Non-pigmented ciliary epithelial cell (primary cell): ENCODE results near the gene SYS1.

Experiments
- DNase-seq: peaks from one replicate; pipeline ENCODE4 v3.0.0-alpha.2; 2010; ENCODE audit warnings: low read depth

The SYS1 gene

DNA sequence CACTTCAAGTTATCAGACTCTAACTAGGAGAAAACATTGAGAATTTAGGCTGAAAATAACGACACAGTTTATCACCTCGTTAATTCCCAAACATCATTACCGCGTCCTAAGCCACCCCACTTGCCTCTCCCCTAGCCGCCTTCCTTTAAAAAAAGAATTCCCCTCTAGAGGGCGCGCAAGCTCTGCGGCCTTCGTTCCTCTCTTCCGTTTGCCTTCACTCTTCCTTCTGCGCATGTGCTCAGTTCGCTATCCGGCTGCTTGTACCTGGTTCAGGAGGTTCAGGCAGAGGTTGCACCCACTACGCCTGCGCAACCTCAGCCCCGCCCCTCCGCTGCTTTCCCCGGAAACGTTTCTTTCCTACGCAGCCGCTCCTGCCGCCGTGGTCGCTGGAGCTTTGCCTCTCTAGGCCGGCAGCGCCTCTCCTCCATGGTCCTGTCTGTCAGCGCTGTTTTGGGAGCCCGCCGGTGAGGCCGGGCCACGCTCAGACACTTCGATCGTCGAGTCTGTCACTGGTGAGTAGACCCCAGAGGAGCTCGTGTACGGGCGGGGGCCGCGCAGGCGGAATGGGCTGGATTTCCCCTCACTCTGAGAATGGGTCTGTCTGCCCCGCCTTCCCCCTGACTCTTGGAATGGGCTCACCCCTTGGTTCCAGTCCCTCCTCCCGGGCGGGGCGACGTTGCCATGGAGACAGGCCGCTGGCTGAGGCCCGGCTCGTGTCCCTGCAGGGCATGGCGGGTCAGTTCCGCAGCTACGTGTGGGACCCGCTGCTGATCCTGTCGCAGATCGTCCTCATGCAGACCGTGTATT, at the start of gene SYS1:
Gene SYS1, plus strand, starts transcription at position 353 of the 807 bp plus-strand sequence. Its CDS starts 376 bp downstream, at position 729.
- peak; percentile 95 for DNase-seq

DNA sequence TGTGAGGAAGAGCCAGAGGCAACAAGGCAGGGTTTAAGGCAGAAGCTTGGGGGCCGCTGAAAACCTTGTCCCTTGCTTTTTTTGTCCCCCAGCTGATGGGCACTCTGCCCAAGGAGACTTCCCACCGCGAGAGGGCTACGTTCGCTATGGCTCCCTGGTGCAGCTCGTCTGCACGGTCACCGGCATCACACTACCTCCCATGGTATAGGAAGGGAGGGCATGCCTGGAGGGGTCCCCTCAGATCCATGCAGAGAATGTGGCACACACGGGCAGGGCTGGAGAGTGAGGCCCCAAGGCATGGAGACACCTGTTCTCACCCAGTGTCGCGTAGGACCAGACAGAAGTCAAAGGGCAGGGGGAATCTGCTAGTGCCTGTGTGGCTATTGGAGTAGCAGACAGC, 49.0 kb upstream of the SYS1 start:
- DNase-seq = no peak

DNA sequence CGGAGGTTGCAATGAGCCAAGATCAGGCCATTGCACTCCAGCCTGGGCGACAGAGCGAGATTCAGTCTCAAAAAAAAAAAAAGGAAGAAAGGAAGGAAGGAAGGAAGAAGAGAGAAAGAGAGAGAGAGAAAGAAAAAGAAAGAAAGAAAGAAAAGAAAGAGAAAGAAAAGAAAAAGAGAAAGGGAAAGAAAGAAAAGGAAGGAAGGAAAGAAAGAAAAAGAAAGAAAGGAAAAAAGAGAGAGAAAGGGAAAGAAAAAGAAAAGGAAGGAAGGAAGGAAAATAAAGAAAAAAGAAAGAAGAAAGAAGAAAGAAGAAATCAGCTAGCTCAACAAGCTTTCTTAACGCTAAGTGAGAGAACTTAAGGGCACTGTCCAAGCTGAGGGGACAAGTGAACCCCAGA, 47.3 kb upstream of the SYS1 start:
- DNase-seq = no peak

DNA sequence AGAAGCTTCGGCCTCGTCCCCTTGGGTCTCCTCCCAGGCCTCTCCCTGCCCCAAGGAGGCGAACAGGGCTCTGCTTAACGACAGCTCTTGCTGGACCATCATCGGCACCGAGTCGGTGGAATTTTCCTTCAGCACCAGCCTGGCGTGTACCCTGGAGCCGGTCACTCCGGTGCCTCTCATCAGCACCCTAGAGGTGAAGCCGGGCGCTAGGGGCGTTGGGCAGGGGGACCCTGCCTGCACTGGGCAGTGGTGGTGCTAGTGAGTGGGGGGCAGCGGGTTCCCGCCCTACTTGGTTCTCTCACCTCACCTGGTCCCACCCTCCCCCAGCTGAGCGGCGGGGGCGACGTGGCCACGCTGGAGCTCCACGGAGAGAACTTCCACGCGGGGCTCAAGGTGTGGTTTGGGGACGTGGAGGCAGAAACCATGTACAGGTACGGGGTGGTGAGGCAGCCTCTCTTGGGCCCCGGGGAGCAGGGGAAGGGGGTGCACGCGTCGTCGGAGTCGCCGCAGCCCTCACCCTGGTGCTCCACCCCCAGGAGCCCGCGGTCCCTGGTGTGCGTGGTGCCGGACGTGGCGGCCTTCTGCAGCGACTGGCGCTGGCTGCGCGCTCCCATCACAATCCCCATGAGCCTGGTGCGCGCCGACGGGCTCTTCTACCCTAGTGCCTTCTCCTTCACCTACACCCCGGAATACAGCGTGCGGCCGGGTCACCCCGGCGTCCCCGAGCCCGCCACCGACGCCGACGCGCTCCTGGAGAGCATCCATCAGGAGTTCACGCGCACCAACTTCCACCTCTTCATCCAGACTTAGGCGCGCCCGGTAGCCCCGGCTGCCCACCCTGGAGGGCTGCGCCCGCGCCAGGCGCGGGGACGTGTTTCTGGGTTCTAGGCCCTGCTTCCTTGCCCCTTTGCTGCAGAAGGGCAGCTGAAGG, 46.5 kb upstream of the SYS1 start:
- no peak for DNase-seq

DNA sequence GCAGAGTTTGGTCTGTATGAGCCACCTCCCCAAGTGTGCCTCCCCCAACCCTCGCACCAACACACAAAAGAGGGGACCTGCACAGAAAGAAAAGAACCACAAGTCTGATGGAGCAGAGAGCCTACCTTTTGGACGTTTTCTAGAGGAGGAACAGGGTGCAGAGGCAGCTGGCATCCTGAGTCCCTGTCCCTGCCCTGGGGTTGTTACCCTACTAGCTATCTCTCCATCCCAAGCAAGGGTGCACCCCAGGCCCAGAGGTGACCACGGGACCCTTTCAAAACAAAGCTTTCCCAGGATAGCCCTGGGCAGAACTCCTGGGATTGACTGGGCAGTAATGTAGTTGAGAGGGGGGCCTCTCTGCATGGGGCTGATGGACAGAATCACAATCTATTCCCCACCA, 45.1 kb upstream of the SYS1 start:
- no peak for DNase-seq

DNA sequence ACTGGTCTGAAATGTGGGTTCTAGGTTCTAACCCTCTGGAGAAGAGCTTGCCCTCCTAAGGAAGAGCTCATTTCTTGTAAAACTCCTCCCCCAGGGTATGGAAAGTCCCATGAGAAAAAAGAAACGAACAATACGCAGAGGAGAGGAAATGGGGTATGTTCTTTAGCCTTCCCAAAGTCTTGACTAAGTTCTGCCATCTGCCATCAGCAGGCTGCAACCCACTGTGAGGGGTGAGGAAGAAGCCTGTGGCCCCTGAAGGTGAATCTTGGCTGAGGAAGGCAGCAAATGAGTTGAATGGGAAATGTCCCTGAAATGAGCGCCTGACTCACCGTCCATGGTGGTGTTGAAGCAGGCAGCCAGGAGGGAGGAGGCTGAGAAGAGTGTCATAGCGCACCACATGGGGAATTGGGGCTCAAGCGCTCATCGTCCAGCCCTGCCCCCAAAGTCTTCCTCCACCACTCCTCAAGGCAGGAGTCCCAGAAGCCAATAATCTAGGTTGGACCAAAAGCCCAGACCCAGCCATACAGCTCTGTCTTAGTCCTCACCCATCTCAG, 44.5 kb upstream of the SYS1 start:
- no peak for DNase-seq

DNA sequence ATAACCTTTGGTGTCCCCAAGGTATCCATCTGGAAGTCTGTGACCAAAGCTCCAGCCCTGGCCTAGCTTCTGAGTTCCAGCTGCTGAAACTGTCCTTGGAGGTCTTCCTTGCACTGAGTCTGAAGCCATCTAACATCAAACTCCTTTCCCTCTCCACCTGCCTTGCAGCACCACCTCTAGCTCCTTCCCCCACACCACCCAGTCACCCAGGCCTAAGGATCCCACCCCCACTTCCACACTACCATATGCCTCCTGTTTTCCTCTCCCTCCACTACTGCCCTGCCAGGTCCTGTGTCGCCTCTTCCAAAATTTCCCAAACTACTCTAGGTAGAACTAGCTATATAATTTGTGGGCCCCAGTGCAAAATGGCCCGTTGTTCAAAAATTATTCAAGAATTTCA, 44.0 kb upstream of the SYS1 start:
- no peak for DNase-seq

DNA sequence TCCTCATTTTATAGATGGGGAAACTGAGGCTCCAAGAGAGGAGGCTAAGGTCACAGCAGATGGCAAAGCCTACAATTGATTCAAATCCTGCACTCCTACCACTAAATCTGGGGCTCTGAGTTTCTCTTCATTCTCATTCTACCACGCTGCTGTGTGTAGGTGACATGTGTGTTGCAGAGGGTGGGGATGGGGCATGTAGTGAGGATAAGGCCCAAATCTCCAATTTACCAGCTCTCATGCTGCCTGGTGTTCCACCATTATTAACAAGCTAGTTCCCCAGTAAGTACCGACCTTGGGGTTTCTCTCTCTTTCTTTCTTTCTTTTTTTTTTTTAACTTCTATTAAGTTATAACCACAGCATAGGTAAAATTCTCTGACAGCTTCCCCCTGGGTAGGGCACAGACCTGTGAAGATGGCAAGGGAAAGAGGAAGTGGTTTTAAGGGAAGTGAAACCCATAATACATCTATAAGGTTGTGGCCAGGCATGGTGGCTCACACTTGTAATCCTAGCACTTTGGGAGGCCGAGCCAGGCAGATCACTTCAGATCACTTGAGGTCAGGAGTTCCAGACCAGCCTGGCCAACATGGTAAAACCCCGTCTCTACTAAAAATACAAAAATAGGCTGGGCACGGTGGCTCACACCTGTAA, 41.9 kb upstream of the SYS1 start:
- no peak for DNase-seq

DNA sequence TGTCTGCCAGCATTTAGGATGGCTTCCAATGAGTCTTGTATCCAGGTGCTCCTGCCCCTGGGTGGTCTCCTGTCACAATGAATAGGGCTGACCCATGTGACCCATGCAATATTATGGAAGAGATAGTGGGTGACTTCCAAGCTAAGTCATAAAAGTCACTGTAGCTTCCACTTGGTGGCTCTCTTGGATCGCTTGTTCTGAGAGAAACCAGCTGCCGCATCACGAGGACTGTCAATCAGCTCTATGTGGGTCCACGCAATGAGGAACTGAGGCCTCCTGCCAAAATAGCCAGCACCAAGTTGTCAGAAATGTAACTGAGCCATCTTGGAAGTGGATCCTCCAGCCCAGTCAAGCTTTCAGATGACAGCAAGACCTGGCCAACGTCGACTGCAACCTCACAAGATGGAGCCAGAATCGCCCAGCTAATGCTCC, 40.0 kb upstream of the SYS1 start:
- no peak for DNase-seq

DNA sequence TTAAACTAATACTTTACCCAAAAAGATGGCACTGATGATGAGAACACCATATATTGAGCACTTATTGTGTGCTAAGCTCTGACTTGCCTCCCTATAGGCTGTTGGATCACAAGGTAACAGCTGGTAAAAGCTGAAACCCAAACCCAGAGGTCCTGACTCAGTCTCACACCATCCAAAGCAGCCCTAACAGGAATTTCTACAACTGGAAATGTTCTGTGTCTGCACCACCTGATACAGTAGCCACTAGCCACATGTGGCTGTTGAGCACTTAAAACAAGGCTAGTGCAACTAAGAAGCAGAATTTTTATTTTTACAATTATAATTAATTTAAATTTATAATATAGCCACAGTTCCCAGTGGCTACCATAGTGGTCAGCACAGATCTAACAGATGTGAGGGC, 39.2 kb upstream of the SYS1 start:
- DNase-seq = no peak

DNA sequence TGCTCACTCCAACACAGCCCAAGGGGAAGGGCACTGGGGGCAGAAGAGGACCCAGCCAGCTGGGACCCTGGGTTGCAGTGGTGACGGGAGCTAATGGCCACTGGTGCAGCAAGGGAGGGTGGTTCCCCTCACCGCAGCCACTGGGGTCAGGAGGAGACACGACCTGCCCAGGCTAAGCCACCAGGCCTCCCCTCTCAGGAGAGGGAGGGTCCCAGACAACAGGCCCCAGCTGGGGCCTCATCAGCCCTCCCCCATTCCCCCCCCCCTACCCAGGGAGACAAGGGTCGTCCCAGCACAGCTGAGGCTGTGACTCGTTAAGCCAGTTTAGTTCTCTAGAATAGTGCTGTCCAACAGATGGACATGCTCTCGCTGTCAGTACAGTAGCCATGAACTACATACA, 37.6 kb upstream of the SYS1 start:
- no peak for DNase-seq

DNA sequence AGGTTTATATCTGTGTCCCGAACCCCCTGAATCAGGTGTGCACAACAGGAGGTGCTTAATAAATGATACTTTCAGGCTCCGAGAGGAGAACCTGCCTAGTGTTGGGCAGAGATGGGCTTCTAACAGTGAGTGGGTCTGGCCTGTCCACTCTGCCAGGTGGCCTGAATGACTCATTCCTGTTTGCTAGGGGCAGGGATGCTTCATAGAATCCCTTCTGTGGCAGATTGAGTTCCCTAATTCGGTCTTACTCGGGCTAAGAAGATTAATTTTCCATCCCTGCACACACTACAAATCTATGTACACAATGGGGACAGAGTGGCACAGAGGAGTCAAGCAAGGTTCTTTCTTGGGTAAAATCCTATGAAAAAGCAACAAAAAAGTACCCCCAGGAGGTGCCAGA, 34.5 kb upstream of the SYS1 start:
- no peak for DNase-seq

DNA sequence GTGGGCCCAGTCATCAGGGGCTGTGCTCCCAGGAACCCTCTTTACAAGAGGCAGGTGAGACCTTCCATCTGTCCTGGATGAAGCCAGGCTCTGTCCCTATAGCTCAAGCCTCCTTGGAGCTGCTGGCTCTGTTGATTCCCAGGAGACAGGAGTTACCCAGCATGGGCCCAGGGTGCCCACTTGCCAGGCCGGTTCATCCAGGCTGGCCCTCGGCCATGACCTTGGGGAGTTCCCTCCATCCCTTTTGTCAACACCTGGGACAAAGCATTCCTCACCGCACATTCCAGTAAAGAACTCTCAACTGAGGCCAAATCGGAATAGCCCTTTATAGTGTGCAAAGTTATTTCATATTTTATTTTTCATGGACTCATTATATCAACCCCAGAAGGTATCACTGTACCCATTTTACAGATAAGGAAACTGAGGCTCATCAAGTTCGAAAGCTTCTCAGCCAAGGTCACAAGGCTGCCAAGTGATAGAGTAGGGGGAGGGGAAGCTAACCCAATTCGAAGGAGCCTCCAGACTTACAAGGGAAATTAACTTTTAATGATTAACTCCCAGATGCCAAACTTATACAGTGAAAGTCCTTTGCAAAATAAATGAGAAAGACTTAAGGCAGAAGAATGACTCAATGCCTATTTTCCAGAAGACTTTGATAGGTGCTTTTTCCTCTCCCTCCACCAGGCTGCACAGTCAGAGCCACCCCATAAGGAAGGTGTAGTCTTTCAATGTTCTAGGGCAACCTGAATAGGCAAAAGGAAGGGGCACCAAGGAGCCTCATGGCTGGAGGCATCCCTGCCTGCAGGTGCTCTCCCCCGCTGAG, 33.2 kb upstream of the SYS1 start:
- no peak for DNase-seq

DNA sequence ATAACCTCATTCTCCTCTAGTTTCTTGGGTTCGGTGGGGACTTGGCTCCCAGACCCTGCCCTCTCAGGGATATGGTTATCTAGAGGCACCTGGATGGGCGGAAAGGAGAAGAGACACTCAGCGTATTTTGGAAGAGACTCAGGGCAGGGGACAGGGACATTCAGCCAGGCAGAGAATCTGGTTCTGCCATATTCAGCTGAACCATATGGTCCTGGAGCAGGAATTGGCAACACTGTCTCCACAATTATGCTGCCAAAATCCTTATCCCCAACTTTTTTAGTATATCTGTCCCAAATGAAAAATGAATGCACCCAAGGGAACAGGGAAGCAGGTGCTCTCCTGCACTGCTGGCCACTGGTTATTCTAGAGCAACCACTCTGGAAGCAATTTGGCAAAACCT, 32.5 kb upstream of the SYS1 start:
- no peak for DNase-seq

DNA sequence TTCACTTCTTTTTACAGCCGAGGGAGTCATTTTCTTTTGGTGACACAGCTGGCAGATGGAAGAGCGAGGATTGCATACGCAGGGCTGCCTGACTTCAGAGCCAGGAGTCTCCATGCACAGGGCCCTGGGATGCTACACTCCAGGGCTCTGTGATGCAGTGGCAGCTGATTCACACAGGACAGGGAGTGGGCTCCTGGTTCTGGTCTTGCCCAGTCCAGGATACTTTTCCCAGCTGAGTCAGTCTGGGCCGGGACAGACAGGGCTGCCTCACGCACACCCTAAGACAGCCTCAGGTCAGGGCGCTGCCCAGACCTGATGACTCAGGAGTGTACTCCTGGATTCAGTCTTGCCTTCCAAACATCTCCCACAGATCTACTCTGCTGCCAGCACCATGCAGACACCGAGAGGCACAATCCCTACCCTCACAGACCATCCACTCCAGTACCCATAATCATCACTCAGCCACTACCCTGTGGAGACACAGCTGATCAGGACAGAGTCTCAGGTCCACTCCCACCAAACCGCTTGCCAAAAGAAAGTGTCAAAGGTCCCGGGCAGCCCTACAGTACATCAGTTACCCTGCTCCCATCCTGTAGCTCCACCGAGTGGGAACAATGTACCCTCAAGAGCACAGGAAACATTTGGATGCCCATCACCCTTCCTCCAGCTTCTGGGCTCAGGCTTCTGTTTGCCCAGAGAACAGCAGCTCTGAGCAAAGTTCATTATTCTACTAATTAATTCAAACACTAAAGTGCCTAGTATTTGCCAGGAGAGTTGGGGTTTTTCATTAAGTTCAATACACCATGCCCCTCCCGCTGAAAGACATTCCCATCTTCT, 26.2 kb upstream of the SYS1 start:
- DNase-seq = no peak

DNA sequence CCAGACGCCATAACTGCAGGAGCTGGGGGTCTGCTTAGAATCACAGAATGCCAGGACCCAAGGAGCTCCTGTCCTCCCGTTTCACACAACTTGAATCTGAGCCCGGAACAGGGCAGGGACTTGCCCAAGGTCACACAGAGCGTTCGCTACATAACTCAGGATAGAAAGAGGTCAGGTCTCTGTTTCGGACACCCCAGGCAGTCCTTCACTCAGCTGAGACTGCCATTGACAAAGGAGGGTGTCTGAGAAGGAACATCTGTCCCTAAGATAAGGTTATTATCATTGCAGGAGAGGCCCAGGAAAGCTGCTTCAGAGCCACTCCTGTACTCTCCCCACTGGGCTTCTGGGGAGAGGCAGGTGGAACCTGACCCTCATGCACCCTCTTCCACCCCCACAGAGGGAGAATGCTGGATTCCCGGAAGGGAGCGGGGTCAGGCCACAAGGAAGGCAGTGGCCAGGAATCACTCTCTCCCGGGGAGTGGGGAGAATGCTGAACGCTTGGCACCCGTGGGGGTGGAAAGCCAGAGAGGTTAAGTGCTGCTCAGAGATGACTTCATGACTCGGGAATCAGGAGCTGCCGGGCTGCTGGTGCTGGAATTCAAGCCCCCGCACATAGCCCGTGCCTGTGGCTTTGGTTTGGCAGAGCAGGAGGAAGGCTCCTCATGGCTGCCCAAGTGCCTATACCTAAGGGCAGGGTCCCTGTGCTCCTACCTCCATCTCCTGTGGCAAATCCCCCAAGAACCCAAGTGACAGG, 25.4 kb upstream of the SYS1 start:
- no peak for DNase-seq

DNA sequence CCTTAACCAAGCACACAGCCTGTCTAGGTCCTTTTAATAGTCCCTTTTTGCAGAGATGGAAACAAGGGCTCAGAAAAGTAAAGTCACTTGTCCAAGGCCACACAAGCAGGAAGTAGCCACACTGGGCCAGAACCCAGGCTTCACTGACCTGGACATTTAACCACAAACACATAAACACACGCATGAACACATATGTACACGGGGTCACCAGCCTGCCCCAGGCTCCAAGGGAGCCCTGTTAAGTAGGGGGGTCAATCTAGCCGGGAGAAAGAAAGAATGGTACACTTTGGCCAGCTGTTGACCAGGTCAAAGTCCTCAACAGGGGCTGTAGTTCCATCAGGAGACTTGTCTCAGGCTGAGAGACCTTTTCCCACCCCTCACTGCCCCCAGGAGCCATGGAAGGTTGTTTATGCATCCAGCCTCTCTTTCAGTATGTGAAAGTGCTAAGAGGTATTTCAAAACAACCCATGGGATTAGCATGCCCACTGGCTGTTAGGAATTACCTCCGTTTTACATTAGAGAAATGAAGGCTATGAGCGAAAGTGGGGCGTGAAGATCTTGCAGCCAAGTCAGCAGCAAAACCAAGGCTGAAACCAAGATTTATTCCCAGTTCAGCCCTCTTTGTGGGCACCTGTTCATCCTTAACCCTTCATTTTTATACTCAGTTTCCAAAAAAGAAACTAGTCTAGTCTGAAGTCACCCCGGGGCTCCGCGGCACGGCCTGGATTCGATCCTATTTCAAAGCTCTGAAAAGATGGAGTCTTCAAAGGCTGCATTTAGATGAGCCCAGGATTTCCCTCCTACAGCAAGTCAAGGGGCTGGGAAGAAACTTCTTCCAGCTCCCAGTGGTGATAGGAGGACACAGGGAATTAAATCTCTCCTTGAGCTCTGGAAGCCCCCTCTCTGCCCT, 24.6 kb upstream of the SYS1 start:
- DNase-seq = no peak

DNA sequence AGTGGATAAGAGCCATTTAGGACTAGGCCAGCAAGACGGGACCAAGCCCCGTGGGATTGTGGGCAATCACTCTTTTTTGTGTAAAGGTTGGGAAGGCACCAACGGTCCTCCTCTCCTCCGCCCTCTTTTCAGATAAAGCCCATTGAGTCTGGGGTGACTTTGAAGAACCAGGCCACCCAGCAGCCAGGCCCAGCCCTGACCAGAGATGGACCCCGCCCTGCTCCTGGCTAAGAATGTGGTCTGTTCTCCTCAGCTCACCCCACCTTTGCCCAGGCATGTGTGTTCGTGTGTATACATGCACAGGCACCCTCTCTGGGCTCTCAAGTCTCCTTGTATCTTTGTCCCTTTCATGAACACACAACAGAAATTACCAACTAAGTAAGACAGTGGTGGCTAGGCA, 23.9 kb upstream of the SYS1 start:
- DNase-seq = no peak

DNA sequence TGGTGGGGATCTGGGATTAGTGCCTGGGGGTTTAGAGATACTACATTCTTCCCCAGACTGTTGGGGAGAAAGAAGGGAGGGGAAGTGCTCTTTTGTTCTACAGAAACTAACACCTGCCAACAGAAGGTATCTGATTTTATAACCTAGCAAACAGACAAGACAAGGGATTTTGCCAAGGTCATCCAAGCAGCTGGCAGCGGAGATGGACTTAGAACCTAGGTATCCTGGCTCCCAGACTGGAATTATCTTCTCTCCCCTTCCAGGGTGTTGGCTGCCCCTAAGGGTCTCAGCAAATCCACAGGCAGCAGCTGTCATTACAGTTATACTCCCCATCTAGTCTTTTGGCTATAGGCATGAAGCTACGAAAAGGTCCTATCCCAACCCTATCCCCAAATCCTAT, 23.2 kb upstream of the SYS1 start:
- no peak for DNase-seq
